Right lung (tissue), 5 donors: ENCODE data around the gene MADD. TPM values are rescaled to one million over a fixed set of nuclear protein-coding genes. Genes with fewer than 3 reads are reported as not detected.
"Not testable (repeated sequence)": the region's sequence is repeated elsewhere in the genome, so short reads cannot be mapped to it uniquely, and the experiment has no call there.

Experiments
- DNase-seq, 2 donors: peaks; one replicate each; pipeline ENCODE4 v3.0.0-alpha.2; 2013
- polyA plus RNA-seq, 5 donors: library from polyadenylated mRNA; unstranded; fragments of 120-200 nt; gene quantifications; one replicate each; pipeline versions ENCODE4 v1.2.1 to v1.2.3, GENCODE V29; 2013; ENCODE audit warnings: inconsistent platforms in 1 of 5, low replicate concordance in 1 of 5; ENCODE audit not compliant: insufficient read length in 5 of 5, insufficient read depth in 1 of 5

The MADD gene
- polyA plus RNA-seq, 5 donors = 41.9 to 60.4 (median 47.2) TPM

GRCh38 chr11:47318166-47318565 is 48.2 kb downstream of the MADD start:
- DNase-seq = no peak

- DNase-seq = no peak
Measured at GRCh38 chr11:47324520-47324919, 54.6 kb downstream of the MADD start.

- DNase-seq = no peak
Measured at GRCh38 chr11:47325271-47326041, 55.5 kb downstream of the MADD start.

- no peak for DNase-seq
Measured at GRCh38 chr11:47326198-47326597, 56.3 kb downstream of the MADD start.

- DNase-seq = no peak
Measured at GRCh38 chr11:47327025-47327424, 57.1 kb downstream of the MADD start.

- DNase-seq = no peak
Measured at GRCh38 chr11:47327949-47328348, 58.0 kb downstream of the MADD start.

- DNase-seq = no peak
Measured at GRCh38 chr11:47328449-47329390, 58.8 kb downstream of the MADD start.

- DNase-seq = no peak
Measured at GRCh38 chr11:47329431-47329986, 59.6 kb downstream of the MADD start.

GRCh38 chr11:47329987-47330931 is 60.3 kb downstream of the MADD start:
- DNase-seq = no peak

- DNase-seq = no peak
Measured at GRCh38 chr11:47331454-47332302, 61.7 kb downstream of the MADD start.

- no peak for DNase-seq
Measured at GRCh38 chr11:47332303-47332711, 62.4 kb downstream of the MADD start.

- DNase-seq = no peak
Measured at GRCh38 chr11:47332791-47333525, 63.0 kb downstream of the MADD start.

- no peak for DNase-seq
Measured at GRCh38 chr11:47333526-47333845, 63.6 kb downstream of the MADD start.

- DNase-seq = no peak
Measured at GRCh38 chr11:47333886-47334443, 64.0 kb downstream of the MADD start.

- not testable (repeated sequence) for DNase-seq
Measured at GRCh38 chr11:47334699-47335411, 64.9 kb downstream of the MADD start.

GRCh38 chr11:47335733-47336132 is 65.8 kb downstream of the MADD start:
- DNase-seq = no peak

GRCh38 chr11:47336595-47336994 is 66.7 kb downstream of the MADD start:
- no peak for DNase-seq

GRCh38 chr11:47337229-47337924 is 67.4 kb downstream of the MADD start:
- no peak for DNase-seq
